Keratinocyte (primary cell): Measurements from ENCODE around the gene SLC16A13. TPM values are rescaled to one million over a fixed set of nuclear protein-coding genes. Genes with fewer than 3 reads are reported as not detected.
A peak's percentile ranks its signal among the peaks of the same experiment; 100 is the strongest.
"Not testable (repeated sequence)": the region's sequence is repeated elsewhere in the genome, so short reads cannot be mapped to it uniquely, and the experiment has no call there.

ENCODE experiments used
- DNase-seq: peaks from one replicate; pipeline ENCODE4 v3.0.0-alpha.2; 2011; ENCODE audit warnings: low read depth, missing footprints, low spot score
- FAIRE-seq: peaks from 2 replicates; lab custom pipeline; 2011; peaks lifted over from hg19 to GRCh38; lab: Jason Lieb, UNC
- H2AFZ ChIP-seq: 2 replicates; pipeline ENCODE4 v1.6.0; 2012; ENCODE audit warnings: low read length, control low read depth, inconsistent platforms; ENCODE audit not compliant: control insufficient read depth
- H3K27ac ChIP-seq: 2 replicates; pipeline ENCODE4 v1.5.1; 2011; ENCODE audit warnings: low read length; ENCODE audit not compliant: control insufficient read depth, insufficient read depth
- H3K27me3 ChIP-seq: 3 replicates; pipeline ENCODE4 v1.6.0; 2011; ENCODE audit warnings: low read length; ENCODE audit not compliant: control insufficient read depth, insufficient read depth; ENCODE audit errors: extremely low read depth
- H3K36me3 ChIP-seq, 2 experiments: 2 replicates in 1 of 2; 3 replicates in 1 of 2; pipeline ENCODE4 v1.5.1; 2011; ENCODE audit warnings: low read length in 2 of 2, mild to moderate bottlenecking in 1 of 2; ENCODE audit not compliant: control insufficient read depth in 2 of 2, insufficient read depth in 2 of 2; ENCODE audit errors: extremely low read depth in 1 of 2
- H3K4me1 ChIP-seq: 3 replicates; pipeline ENCODE4 v1.5.1; 2011; ENCODE audit warnings: low read length; ENCODE audit not compliant: control insufficient read depth, insufficient read depth; ENCODE audit errors: extremely low read depth
- H3K4me2 ChIP-seq: 3 replicates; pipeline ENCODE4 v1.6.0; 2011; ENCODE audit warnings: low read depth, low read length; ENCODE audit not compliant: control insufficient read depth, insufficient read depth; ENCODE audit errors: extremely low read depth
- H3K4me3 ChIP-seq, 3 experiments: fragments of 200-600 bp in 1 of 3; sonication (generic) in 1 of 3; 2 replicates in 2 of 3; 3 replicates in 1 of 3; pipeline ENCODE4 v1.5.1; 2011 to 2016; ENCODE audit warnings: low read length in 3 of 3, mild to moderate bottlenecking in 3 of 3, control low read depth in 2 of 3, inconsistent platforms in 1 of 3, low read depth in 1 of 3, mixed read lengths in 1 of 3, mixed run types in 1 of 3, moderate library complexity in 1 of 3; ENCODE audit not compliant: control insufficient read depth in 2 of 3, insufficient read depth in 2 of 3; ENCODE audit errors: extremely low read depth in 1 of 3
- H3K79me2 ChIP-seq: 2 replicates; pipeline ENCODE4 v1.6.0; 2012; ENCODE audit warnings: low read length; ENCODE audit not compliant: control insufficient read depth, insufficient read depth
- H3K9ac ChIP-seq: 3 replicates; pipeline ENCODE4 v1.6.0; 2011; ENCODE audit warnings: low read length; ENCODE audit not compliant: control insufficient read depth, insufficient read depth; ENCODE audit errors: extremely low read depth
- H3K9me1 ChIP-seq: 3 replicates; pipeline ENCODE4 v1.6.0; 2011; ENCODE audit warnings: low read length; ENCODE audit not compliant: control insufficient read depth, insufficient read depth; ENCODE audit errors: extremely low read depth
- H3K9me3 ChIP-seq: 2 replicates; pipeline ENCODE4 v1.5.1; 2012; ENCODE audit warnings: low read depth, low read length; ENCODE audit not compliant: control insufficient read depth
- H4K20me1 ChIP-seq: 3 replicates; pipeline ENCODE4 v1.6.0; 2011; ENCODE audit warnings: low read length; ENCODE audit not compliant: control insufficient read depth, insufficient read depth; ENCODE audit errors: extremely low read depth
- CTCF ChIP-seq, 3 experiments: IDR thresholded peaks in 1 of 3; conservative IDR thresholded peaks in 1 of 3; optimal IDR thresholded peaks in 1 of 3; 2 replicates in 2 of 3; 3 replicates in 1 of 3; pipeline versions ENCODE3 to v1.5.1; 2011; ENCODE audit warnings: low read length in 3 of 3, mild to moderate bottlenecking in 3 of 3, moderate library complexity in 2 of 3, control low read depth in 1 of 3, inconsistent platforms in 1 of 3; ENCODE audit not compliant: insufficient read depth in 2 of 3; ENCODE audit errors: extremely low read depth in 1 of 3
- EZH2 ChIP-seq: IDR thresholded peaks from one replicate; pipeline ENCODE4 v1.6.1; 2012; ENCODE audit warnings: inconsistent platforms, mild to moderate bottlenecking, low read length, moderate library complexity
- dilution Hi-C: fragments of 300-500 bp; cut with MboI; formaldehyde crosslinking; loops from one replicate; pipeline ENCODE4 v1.7.0; 2020; ENCODE audit warnings: low sequenced_read_pairs; ENCODE audit not compliant: extremely low pct_ligation_motif_present
- polyA plus RNA-seq, 5 experiments: library from polyadenylated mRNA; depleted of rRNA in 3 of 5; stranded (reverse) in 3 of 5; stranded (forward) in 1 of 5; unstranded in 1 of 5; fragments of >200 nt; gene quantifications; 1 replicate in 1 of 5; 2 replicates in 3 of 5; 3 replicates in 1 of 5; pipeline versions ENCODE4 v1.2.1 to v1.2.3, GENCODE V29; 2011 to 2012; ENCODE audit warnings: missing spikeins in 2 of 5, low read depth in 1 of 5, low replicate concordance in 1 of 5

The SLC16A13 gene
- polyA plus RNA-seq, 1 donor (not counting 4 experiments of a cell fraction or from before 2014, with no cell fraction given) = 2.7 TPM

GRCh38 chr17:7046127-7046724 is 10.4 kb downstream of the SLC16A13 start:
- peak overlapping the region; percentile 20 to 70 (median 48) for H3K4me3 ChIP-seq
- peak overlapping the region; percentile 83 for H2AFZ ChIP-seq
- H3K9me3 ChIP-seq = no peaks in the 10 kb centered on the region
- peak overlapping the region; percentile 99 for H3K4me2 ChIP-seq
- H3K36me3 ChIP-seq = no peaks in the 10 kb centered on the region
- H3K79me2 ChIP-seq = no peaks in the 10 kb centered on the region
- peak overlapping the region; percentile 86 for H3K27ac ChIP-seq
- peak overlapping the region; percentile 62 for H3K9ac ChIP-seq
- peak; percentile 89 for FAIRE-seq
- TF ChIP-seq CTCF (optimal IDR thresholded peaks at IDR 0.05 in 1 of 3, IDR thresholded peaks at IDR 0.05 in 1 of 3, conservative IDR thresholded peaks at IDR 0.05 in 1 of 3; ENCODE audit: extremely low read depth in 1 of 3, insufficient read depth in 2 of 3, low read length in 3 of 3) (no peak), EZH2 (no peak)
- H3K4me1 ChIP-seq = peaks cover 29% of the 10 kb centered on the region
- no peaks in the 10 kb centered on the region for H3K9me1 ChIP-seq
- no peak for DNase-seq
- no peaks in the 10 kb centered on the region for H4K20me1 ChIP-seq
- dilution Hi-C loops = no loop called here
- peaks cover 21% of the 10 kb centered on the region for H3K27me3 ChIP-seq

- H3K4me2 ChIP-seq = peak overlapping the region; percentile 99
- DNase-seq, H3K9me3 ChIP-seq, H3K9me1 ChIP-seq, H4K20me1 ChIP-seq, H3K79me2 ChIP-seq, H3K36me3 ChIP-seq, dilution Hi-C loops: not testable (repeated sequence)
- H3K9ac ChIP-seq = peak overlapping the region; percentile 62
- H3K4me3 ChIP-seq = peak overlapping the region; percentile 20 to 70 (median 48)
- peaks cover 29% of the 10 kb centered on the region for H3K4me1 ChIP-seq
- peaks cover 21% of the 10 kb centered on the region for H3K27me3 ChIP-seq
- peak overlapping the region; percentile 83 for H2AFZ ChIP-seq
- H3K27ac ChIP-seq = peak overlapping the region; percentile 86
- FAIRE-seq = peak; percentile 74
These were observed 11.0 kb downstream of the SLC16A13 start for GRCh38 chr17:7046725-7047397.
